GM12875 (cell line): ENCODE data around the gene UNC79.
"Not testable (repeated sequence)": the region's sequence is repeated elsewhere in the genome, so short reads cannot be mapped to it uniquely, and the experiment has no call there.

ENCODE experiments used
- H3K4me3 ChIP-seq: one replicate; pipeline ENCODE4 v1.5.1; 2011; ENCODE audit warnings: low read depth, low read length, control low read depth
- CTCF ChIP-seq: IDR thresholded peaks from 2 replicates; pipeline ENCODE4 v1.5.1; 2011; ENCODE audit warnings: low read depth, mild to moderate bottlenecking, control low read depth, inconsistent platforms, low read length, moderate library complexity, borderline replicate concordance; ENCODE audit not compliant: insufficient read depth

The UNC79 gene

GRCh38 chr14:93462479-93462878, 31.7 kb downstream of the UNC79 start:
- no peak for TF ChIP-seq CTCF
- no peak overlapping the region for H3K4me3 ChIP-seq

GRCh38 chr14:93464271-93464670, 33.5 kb downstream of the UNC79 start:
- no peak overlapping the region for H3K4me3 ChIP-seq
- no peak for TF ChIP-seq CTCF

- no peak overlapping the region for H3K4me3 ChIP-seq
- TF ChIP-seq CTCF, result no peak
Measured at GRCh38 chr14:93475471-93475870, 44.7 kb downstream of the UNC79 start.

GRCh38 chr14:93476305-93476704, 45.6 kb downstream of the UNC79 start:
- no peak for TF ChIP-seq CTCF
- no peak overlapping the region for H3K4me3 ChIP-seq

GRCh38 chr14:93479074-93479473, 48.3 kb downstream of the UNC79 start:
- H3K4me3 ChIP-seq, result not testable (repeated sequence)

- no peak for TF ChIP-seq CTCF
- no peak overlapping the region for H3K4me3 ChIP-seq
Measured at GRCh38 chr14:93480867-93481266, 50.1 kb downstream of the UNC79 start.

- no peak for TF ChIP-seq CTCF
- H3K4me3 ChIP-seq, result no peak overlapping the region
Measured at GRCh38 chr14:93481758-93482157, 51.0 kb downstream of the UNC79 start.

GRCh38 chr14:93490001-93490400, 59.3 kb downstream of the UNC79 start:
- no peak for TF ChIP-seq CTCF
- H3K4me3 ChIP-seq, result no peak overlapping the region
